Measurements from ENCODE around the gene MIGA1. TPM values are rescaled to one million over a fixed set of nuclear protein-coding genes. Genes with fewer than 3 reads are reported as not detected.

Gene MIGA1
- total RNA-seq, 2 experiments from 2014 or later: 9.9 to 10.7 TPM

- H3K27me3 Mint-ChIP-seq (ENCODE audit: low read depth): no peaks in the 10 kb centered on the region
- H3K9me3 Mint-ChIP-seq (ENCODE audit: insufficient read depth): no peaks in the 10 kb centered on the region
- ChIA-PET CTCF (no interaction called here), POLR2A (no interaction called here)
- H3K36me3 Mint-ChIP-seq (ENCODE audit: low read depth): peaks cover 23% of the 10 kb centered on the region
- H3K27ac Mint-ChIP-seq: no peak overlapping the region
- H3K4me3 Mint-ChIP-seq: no peak overlapping the region
- peaks cover 6% of the 10 kb centered on the region for H3K4me1 Mint-ChIP-seq (ENCODE audit: low read depth)
- ATAC-seq (no peak), DNase-seq (no peak)
These were observed 52.1 kb downstream of the MIGA1 start for GRCh38 chr1:77831566-77831965.

- ATAC-seq (no peak), DNase-seq (no peak)
- POLR2A ChIA-PET: no interaction called here
- peaks cover 6% of the 10 kb centered on the region for H3K4me1 Mint-ChIP-seq (ENCODE audit: low read depth)
- H3K27ac Mint-ChIP-seq: no peak overlapping the region
- peaks cover 21% of the 10 kb centered on the region for H3K36me3 Mint-ChIP-seq (ENCODE audit: low read depth)
- H3K27me3 Mint-ChIP-seq (ENCODE audit: low read depth): no peaks in the 10 kb centered on the region
- H3K9me3 Mint-ChIP-seq (ENCODE audit: insufficient read depth): no peaks in the 10 kb centered on the region
- no peak overlapping the region for H3K4me3 Mint-ChIP-seq
- CTCF ChIA-PET: no interaction called here
These were observed 52.7 kb downstream of the MIGA1 start for GRCh38 chr1:77831976-77832711.

- Mint-ChIP-seq H3K9me3 (ENCODE audit: insufficient read depth) (no peaks in the 10 kb centered on the region), H3K4me3 (no peak overlapping the region), H3K27ac (no peak overlapping the region), H3K27me3 (ENCODE audit: low read depth) (no peaks in the 10 kb centered on the region), H3K36me3 (ENCODE audit: low read depth) (peaks cover 19% of the 10 kb centered on the region), H3K4me1 (ENCODE audit: low read depth) (peaks cover 3% of the 10 kb centered on the region)
- ChIA-PET POLR2A (interaction anchor here (0.7 kb wide), 1 partner anchor 11 kb away, joined by 4 read pairs; no protein-coding TSS in a partner anchor), CTCF (no interaction called here)
- DNase-seq (no peak), ATAC-seq (no peak)
These were observed 53.5 kb downstream of the MIGA1 start for GRCh38 chr1:77832901-77833300.

GRCh38 chr1:77833521-77834100, 54.2 kb downstream of the MIGA1 start:
- Mint-ChIP-seq H3K36me3 (ENCODE audit: low read depth) (peaks cover 16% of the 10 kb centered on the region), H3K27ac (no peak overlapping the region), H3K4me3 (no peak overlapping the region), H3K9me3 (ENCODE audit: insufficient read depth) (no peaks in the 10 kb centered on the region), H3K27me3 (ENCODE audit: low read depth) (no peaks in the 10 kb centered on the region), H3K4me1 (ENCODE audit: low read depth) (no peaks in the 10 kb centered on the region)
- no peak for ATAC-seq
- ChIA-PET CTCF (no interaction called here), POLR2A (interaction anchor here (0.7 kb wide), 1 partner anchor 12 kb away, joined by 4 read pairs; no protein-coding TSS in a partner anchor)
- DNase-seq: no peak

- no peaks in the 10 kb centered on the region for H3K4me1 Mint-ChIP-seq (ENCODE audit: low read depth)
- POLR2A ChIA-PET: no interaction called here
These were observed 55.4 kb downstream of the MIGA1 start for GRCh38 chr1:77834771-77835334.

GRCh38 chr1:77841574-77841973, 62.1 kb downstream of the MIGA1 start:
- Mint-ChIP-seq H3K27me3 (ENCODE audit: low read depth) (no peaks in the 10 kb centered on the region), H3K27ac (no peak overlapping the region), H3K36me3 (ENCODE audit: low read depth) (peaks cover 9% of the 10 kb centered on the region), H3K9me3 (ENCODE audit: insufficient read depth) (no peaks in the 10 kb centered on the region), H3K4me3 (no peak overlapping the region), H3K4me1 (ENCODE audit: low read depth) (no peaks in the 10 kb centered on the region)
- no peak for ATAC-seq
- DNase-seq: no peak
- ChIA-PET POLR2A (no interaction called here), CTCF (no interaction called here)

More at GRCh38 chr1:77834771-77835334, 55.4 kb downstream of the MIGA1 start:
- H3K27ac Mint-ChIP-seq: no peak overlapping the region
- no peaks in the 10 kb centered on the region for H3K27me3 Mint-ChIP-seq (ENCODE audit: low read depth)
- peaks cover 16% of the 10 kb centered on the region for H3K36me3 Mint-ChIP-seq (ENCODE audit: low read depth)
- DNase-seq: no peak
- no peaks in the 10 kb centered on the region for H3K9me3 Mint-ChIP-seq (ENCODE audit: insufficient read depth)
- no peak for ATAC-seq
- CTCF ChIA-PET: no interaction called here
- H3K4me3 Mint-ChIP-seq: no peak overlapping the region

GRCh38 chr1:77845951-77846350, 66.5 kb downstream of the MIGA1 start:
- no peaks in the 10 kb centered on the region for H3K4me1 Mint-ChIP-seq (ENCODE audit: low read depth)
- CTCF ChIA-PET: no interaction called here
- no peak overlapping the region for H3K4me3 Mint-ChIP-seq
- POLR2A ChIA-PET: no interaction called here
- ATAC-seq (no peak), DNase-seq (no peak)
- no peaks in the 10 kb centered on the region for H3K9me3 Mint-ChIP-seq (ENCODE audit: insufficient read depth)
- no peaks in the 10 kb centered on the region for H3K27me3 Mint-ChIP-seq (ENCODE audit: low read depth)
- H3K36me3 Mint-ChIP-seq (ENCODE audit: low read depth): peaks cover 12% of the 10 kb centered on the region
- H3K27ac Mint-ChIP-seq: no peak overlapping the region

- Mint-ChIP-seq H3K27ac (no peak overlapping the region), H3K4me3 (no peak overlapping the region), H3K36me3 (ENCODE audit: low read depth) (peaks cover 12% of the 10 kb centered on the region), H3K9me3 (ENCODE audit: insufficient read depth) (no peaks in the 10 kb centered on the region), H3K4me1 (ENCODE audit: low read depth) (no peaks in the 10 kb centered on the region), H3K27me3 (ENCODE audit: low read depth) (no peaks in the 10 kb centered on the region)
- ATAC-seq (no peak), DNase-seq (no peak)
- ChIA-PET POLR2A (no interaction called here), CTCF (no interaction called here)
These were observed 67.5 kb downstream of the MIGA1 start for GRCh38 chr1:77846966-77847365.

- Mint-ChIP-seq H3K36me3 (ENCODE audit: low read depth) (peaks cover 12% of the 10 kb centered on the region), H3K4me3 (no peak overlapping the region), H3K4me1 (ENCODE audit: low read depth) (no peaks in the 10 kb centered on the region), H3K9me3 (ENCODE audit: insufficient read depth) (no peaks in the 10 kb centered on the region), H3K27me3 (ENCODE audit: low read depth) (no peaks in the 10 kb centered on the region), H3K27ac (no peak overlapping the region)
- POLR2A ChIA-PET: no interaction called here
- CTCF ChIA-PET: no interaction called here
- DNase-seq (no peak), ATAC-seq (no peak)
These were observed 68.2 kb downstream of the MIGA1 start for GRCh38 chr1:77847621-77848080.

GRCh38 chr1:77850082-77850481, 70.6 kb downstream of the MIGA1 start:
- H3K9me3 Mint-ChIP-seq (ENCODE audit: insufficient read depth): no peaks in the 10 kb centered on the region
- H3K27ac Mint-ChIP-seq: no peak overlapping the region
- CTCF ChIA-PET: no interaction called here
- H3K36me3 Mint-ChIP-seq (ENCODE audit: low read depth): peaks cover 24% of the 10 kb centered on the region
- H3K27me3 Mint-ChIP-seq (ENCODE audit: low read depth): no peaks in the 10 kb centered on the region
- no peak overlapping the region for H3K4me3 Mint-ChIP-seq
- DNase-seq (no peak), ATAC-seq (no peak)
- POLR2A ChIA-PET: no interaction called here
- no peaks in the 10 kb centered on the region for H3K4me1 Mint-ChIP-seq (ENCODE audit: low read depth)

- CTCF ChIA-PET: interaction anchor here (1.1 kb wide), 1 partner anchor 33 kb away, joined by 4 read pairs; no protein-coding TSS in a partner anchor
- ATAC-seq (no peak), DNase-seq (no peak)
- H3K4me1 Mint-ChIP-seq (ENCODE audit: low read depth): peaks cover 5% of the 10 kb centered on the region
- peaks cover 11% of the 10 kb centered on the region for H3K9me3 Mint-ChIP-seq (ENCODE audit: insufficient read depth)
- no peak overlapping the region for H3K27ac Mint-ChIP-seq
- no peak overlapping the region for H3K4me3 Mint-ChIP-seq
- H3K36me3 Mint-ChIP-seq (ENCODE audit: low read depth): peaks cover 46% of the 10 kb centered on the region
- POLR2A ChIA-PET: no interaction called here
- no peaks in the 10 kb centered on the region for H3K27me3 Mint-ChIP-seq (ENCODE audit: low read depth)
These were observed 78.1 kb downstream of the MIGA1 start for GRCh38 chr1:77857552-77857951.

- no peak overlapping the region for H3K4me3 Mint-ChIP-seq
- ATAC-seq: no peak
- peaks cover 11% of the 10 kb centered on the region for H3K9me3 Mint-ChIP-seq (ENCODE audit: insufficient read depth)
- H3K36me3 Mint-ChIP-seq (ENCODE audit: low read depth): peaks cover 44% of the 10 kb centered on the region
- DNase-seq: no peak
- H3K27ac Mint-ChIP-seq: no peak overlapping the region
- H3K4me1 Mint-ChIP-seq (ENCODE audit: low read depth): peaks cover 5% of the 10 kb centered on the region
- H3K27me3 Mint-ChIP-seq (ENCODE audit: low read depth): no peaks in the 10 kb centered on the region
- POLR2A ChIA-PET: interaction anchor here (0.7 kb wide), 1 partner anchor 102 kb away, joined by 3 read pairs; no protein-coding TSS in a partner anchor
- CTCF ChIA-PET: interaction anchor here (1.1 kb wide), 1 partner anchor 34 kb away, joined by 4 read pairs; no protein-coding TSS in a partner anchor
These were observed 79.3 kb downstream of the MIGA1 start for GRCh38 chr1:77858725-77859124.
